Endothelial cell of umbilical vein (primary cell): ENCODE measurements around the gene RUVBL1. TPM values are rescaled to one million over a fixed set of nuclear protein-coding genes. Genes with fewer than 3 reads are reported as not detected.

ENCODE experiments used
- BruUV-seq: library from RNA; stranded (reverse); fragments of 400-500 nt; replicated peaks from 2 replicates; lab custom pipeline; 2021; lab: Mats Ljungman, UMichigan
- CTCF ChIA-PET: fragments of 300-600, 350-600 bp; sonication (Branson Sonifier 250); formaldehyde crosslinking; loops from one replicate; lab custom pipeline; 2021; ENCODE audit warnings: antibody characterized with exemption, inconsistent platforms; lab: Charles Lee
- POLR2A ChIA-PET: fragments of 300-600, 350-600 bp; sonication (Branson Sonifier 250); formaldehyde crosslinking; loops from one replicate; lab custom pipeline; 2021; ENCODE audit warnings: antibody characterized with exemption, inconsistent platforms; lab: Charles Lee
- DNase-seq: peaks from one replicate; pipeline ENCODE4 v3.0.0-alpha.2; 2011; ENCODE audit warnings: low read depth, low spot score
- FAIRE-seq: peaks from 2 replicates; lab custom pipeline; 2011; peaks lifted over from hg19 to GRCh38; lab: Jason Lieb, UNC
- H2AFZ ChIP-seq: 2 replicates; pipeline ENCODE4 v1.6.0; 2012; ENCODE audit warnings: low read depth, low read length, control low read depth, inconsistent platforms
- H3K27ac ChIP-seq: 2 replicates; pipeline ENCODE4 v1.5.1; 2011; ENCODE audit warnings: low read depth, mild to moderate bottlenecking, control low read depth, low read length, moderate library complexity; ENCODE audit not compliant: insufficient read depth
- H3K27me3 ChIP-seq, 2 experiments: 2 replicates each; pipeline versions ENCODE4 v1.6.0 to v1.6.1; 2011; ENCODE audit warnings: low read length in 2 of 2, mixed read lengths in 1 of 2; ENCODE audit not compliant: control insufficient read depth in 2 of 2, insufficient read depth in 2 of 2
- H3K36me3 ChIP-seq, 2 experiments: 2 replicates in 1 of 2; 3 replicates in 1 of 2; pipeline ENCODE4 v1.5.1; 2011; ENCODE audit warnings: low read length in 2 of 2, mild to moderate bottlenecking in 1 of 2, moderate library complexity in 1 of 2; ENCODE audit not compliant: control insufficient read depth in 2 of 2, insufficient read depth in 2 of 2; ENCODE audit errors: extremely low read depth in 1 of 2
- H3K4me1 ChIP-seq: 3 replicates; pipeline ENCODE4 v1.5.1; 2011; ENCODE audit warnings: mild to moderate bottlenecking, low read length; ENCODE audit not compliant: control insufficient read depth, insufficient read depth; ENCODE audit errors: extremely low read depth
- H3K4me2 ChIP-seq: 2 replicates; pipeline ENCODE4 v1.6.1; 2011; ENCODE audit warnings: low read length, control low read depth, mixed read lengths; ENCODE audit not compliant: insufficient read depth
- H3K4me3 ChIP-seq, 3 experiments: fragments of 200-600 bp in 1 of 3; sonication (generic), shearing (Covaris generic) in 1 of 3; replicated peaks in 1 of 3; 2 replicates each; pipeline ENCODE4 v1.5.1; 2011 to 2016; ENCODE audit warnings: control low read depth in 3 of 3, low read length in 3 of 3, mild to moderate bottlenecking in 2 of 3, inconsistent platforms in 1 of 3, low read depth in 1 of 3, moderate library complexity in 1 of 3; ENCODE audit not compliant: insufficient read depth in 1 of 3
- H3K79me2 ChIP-seq: 2 replicates; pipeline ENCODE4 v1.6.0; 2012; ENCODE audit warnings: low read length, inconsistent platforms; ENCODE audit not compliant: control insufficient read depth, insufficient read depth
- H3K9ac ChIP-seq: replicated peaks from 2 replicates; pipeline ENCODE3; 2011; ENCODE audit warnings: low read length, control low read depth; ENCODE audit not compliant: insufficient read depth; ENCODE audit errors: extremely low read depth
- H3K9me1 ChIP-seq: replicated peaks from 3 replicates; pipeline ENCODE4 v1.6.0; 2011; ENCODE audit warnings: mild to moderate bottlenecking, low read length; ENCODE audit not compliant: control insufficient read depth, insufficient read depth; ENCODE audit errors: extremely low read depth
- H3K9me3 ChIP-seq: replicated peaks from 2 replicates; pipeline ENCODE4 v1.5.1; 2012; ENCODE audit warnings: low read length, inconsistent platforms; ENCODE audit not compliant: control insufficient read depth, insufficient read depth
- H4K20me1 ChIP-seq: replicated peaks from 2 replicates; pipeline ENCODE3; 2011; ENCODE audit warnings: mild to moderate bottlenecking, low read length; ENCODE audit not compliant: control insufficient read depth, insufficient read depth; ENCODE audit errors: extremely low read depth
- CTCF ChIP-seq, 2 donors: IDR thresholded peaks; 1 replicate in 1 of 2; 2 replicates in 1 of 2; pipeline ENCODE4 v1.5.1; 2011; ENCODE audit warnings: low read length in 2 of 2, mild to moderate bottlenecking in 2 of 2, moderate library complexity in 2 of 2, control low read depth in 1 of 2, inconsistent platforms in 1 of 2, low read depth in 1 of 2; ENCODE audit not compliant: insufficient read depth in 1 of 2; ENCODE audit errors: extremely low read depth in 1 of 2
- EZH2 ChIP-seq: IDR thresholded peaks from 2 replicates; pipeline ENCODE4 v1.6.1; 2012; ENCODE audit warnings: borderline replicate concordance, low read depth, mild to moderate bottlenecking, moderate library complexity, low read length, inconsistent platforms; ENCODE audit not compliant: severe bottlenecking
- FOS ChIP-seq: IDR thresholded peaks from 2 replicates; pipeline ENCODE4 v1.6.1; 2011; ENCODE audit warnings: mild to moderate bottlenecking, low read length, moderate library complexity, borderline replicate concordance; ENCODE audit not compliant: insufficient read depth
- GATA2 ChIP-seq: IDR thresholded peaks from 2 replicates; pipeline ENCODE4 v1.7.0; 2011; ENCODE audit warnings: low read depth, mild to moderate bottlenecking, moderate library complexity, mixed read lengths, low read length; ENCODE audit not compliant: insufficient read length, insufficient read depth
- JUN ChIP-seq: IDR thresholded peaks from 2 replicates; pipeline ENCODE4 v1.6.1; 2011; ENCODE audit warnings: borderline replicate concordance, low read depth; ENCODE audit not compliant: insufficient read length, insufficient read depth
- MYC ChIP-seq: IDR thresholded peaks from one replicate; pipeline ENCODE4 v1.6.1; 2011; ENCODE audit warnings: mild to moderate bottlenecking, low read depth, low read length
- POLR2A ChIP-seq: IDR thresholded peaks from 2 replicates; pipeline ENCODE4 v1.6.1; 2012; ENCODE audit warnings: low read depth, mild to moderate bottlenecking, control low read depth, low read length
- POLR2AphosphoS5 ChIP-seq: IDR thresholded peaks from 2 replicates; pipeline ENCODE4 v1.6.1; 2012; ENCODE audit warnings: low read depth, mild to moderate bottlenecking, control low read depth, low read length, moderate library complexity; ENCODE audit not compliant: insufficient read depth
- dilution Hi-C: fragments of 300-500 bp; cut with MboI; formaldehyde crosslinking; loops from one replicate; pipeline ENCODE4 v1.15.0; 2019; ENCODE audit warnings: low sequenced_read_pairs; ENCODE audit not compliant: extremely low pct_ligation_motif_present
- intact Hi-C: fragments of 100-400 bp; cut with micrococcal nuclease; formaldehyde crosslinking; loops from one replicate; pipeline ENCODE4 v1.10.0; 2022
- polyA plus RNA-seq, 4 experiments: library from polyadenylated mRNA; depleted of rRNA in 3 of 4; stranded (reverse) in 3 of 4; unstranded in 1 of 4; fragments of >200 nt; gene quantifications; 2 replicates each; pipeline versions ENCODE4 v1.2.1 to v1.2.3, GENCODE V29; 2011 to 2012; ENCODE audit warnings: missing spikeins in 1 of 4
- total RNA-seq: library from RNA; stranded (reverse); gene quantifications from 2 replicates; pipeline ENCODE4 v1.2.3, GENCODE V29; 2021
- TF ChIP-seq, protein P1 (sequence below): IDR thresholded peaks from 2 replicates; pipeline ENCODE4 v1.6.1; 2011; ENCODE audit not compliant: insufficient read depth, insufficient read length

Gene RUVBL1
- total and polyA plus RNA-seq, 2 donors (not counting 3 experiments of a cell fraction or from before 2014, with no cell fraction given): 52.5 to 58.5 TPM

DNA sequence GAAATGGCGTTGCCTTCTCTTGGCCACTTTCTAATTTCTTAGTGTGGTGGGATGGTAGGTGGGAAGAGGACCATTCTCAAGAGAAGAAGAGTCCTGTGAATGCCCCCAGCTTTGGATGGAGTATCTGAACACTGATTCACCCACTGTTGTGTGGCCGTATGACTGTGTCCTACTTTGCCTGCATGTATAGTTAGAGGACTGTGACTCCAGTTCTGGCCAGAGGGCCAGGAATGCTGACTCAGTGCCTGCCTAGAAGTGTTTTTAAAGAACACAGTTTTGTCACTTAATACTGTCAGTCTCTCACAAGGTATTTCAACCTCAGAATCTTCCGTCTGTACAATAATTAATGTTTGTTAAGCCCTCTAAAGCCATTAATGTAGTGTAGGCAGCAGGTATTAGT is 69.2 kb downstream of the RUVBL1 start:
- Histone ChIP-seq H3K27ac (peak overlapping the region; percentile 0), H3K9me3 (no peaks in the 10 kb centered on the region), H3K79me2 (peaks cover 54% of the 10 kb centered on the region), H3K4me2 (peak overlapping the region; percentile 100), H4K20me1 (peaks cover 9% of the 10 kb centered on the region), H3K4me3 (peak overlapping the region; percentile 7 to 99 (median 19)), H3K36me3 (peaks cover 17 to 23% of the 10 kb centered on the region in 2 experiments), H3K9ac (peak overlapping the region; percentile 96), H3K9me1 (no peaks in the 10 kb centered on the region), H3K27me3 (no peaks in the 10 kb centered on the region), H2AFZ (no peak overlapping the region), H3K4me1 (peaks cover 39% of the 10 kb centered on the region)
- intact Hi-C loops: loop anchor here (2.0 to 5.0 kb wide), 3 partner anchors 18 to 477 kb away; partner anchors contain the start of gene TPRA1
- peak; percentile 47 for DNase-seq
- POLR2A ChIA-PET: no interaction called here
- no peak for FAIRE-seq
- CTCF ChIA-PET: interaction anchor here (0.9 to 1.3 kb wide), 3 partner anchors 19 to 479 kb away, joined by 3 to 5 read pairs (median 4); no protein-coding TSS in a partner anchor
- BruUV-seq: no TSS peak
- no peak for TF ChIP-seq POLR2A
- TF ChIP-seq GATA2: no peak
- no peak for TF ChIP-seq MYC
- TF ChIP-seq FOS: no peak
- TF ChIP-seq, protein P1, sequence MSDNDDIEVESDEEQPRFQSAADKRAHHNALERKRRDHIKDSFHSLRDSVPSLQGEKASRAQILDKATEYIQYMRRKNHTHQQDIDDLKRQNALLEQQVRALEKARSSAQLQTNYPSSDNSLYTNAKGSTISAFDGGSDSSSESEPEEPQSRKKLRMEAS: no peak
- dilution Hi-C loops: no loop called here

DNA sequence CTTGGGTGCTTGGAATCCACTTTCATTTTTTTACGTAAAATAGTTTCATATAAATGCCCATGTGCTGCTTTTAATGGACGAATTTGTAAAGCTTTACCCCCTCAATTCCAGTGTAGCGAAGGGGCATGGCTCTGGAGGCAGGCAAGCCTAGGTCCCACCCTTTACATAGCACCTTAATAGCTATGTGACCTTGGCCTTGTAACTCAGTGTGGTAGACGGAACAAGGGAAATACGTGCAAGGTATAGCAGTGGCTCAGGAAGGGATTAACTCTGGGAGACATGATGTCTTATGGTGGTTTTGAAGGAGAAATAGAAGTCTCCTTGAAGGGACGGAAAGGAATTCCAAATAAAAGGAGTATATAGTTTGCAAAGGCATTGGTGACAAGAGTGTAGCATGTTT is 70.0 kb downstream of the RUVBL1 start:
- Histone ChIP-seq H3K4me1 (peaks cover 39% of the 10 kb centered on the region), H3K4me2 (peak overlapping the region; percentile 100), H3K36me3 (peaks cover 15 to 23% of the 10 kb centered on the region in 2 experiments), H3K9me1 (no peaks in the 10 kb centered on the region), H4K20me1 (peaks cover 9% of the 10 kb centered on the region), H3K27ac (peak overlapping the region; percentile 92), H3K9ac (peak overlapping the region; percentile 96), H3K9me3 (no peaks in the 10 kb centered on the region), H3K27me3 (peaks cover 1 to 4% of the 10 kb centered on the region in 2 experiments), H3K4me3 (peak overlapping the region; percentile 90 to 99 (median 99)), H3K79me2 (peaks cover 53% of the 10 kb centered on the region), H2AFZ (no peak overlapping the region)
- intact Hi-C loops: loop anchor here (2.0 to 5.0 kb wide), 5 partner anchors 19 to 476 kb away; partner anchors contain the start of gene TPRA1
- POLR2A ChIA-PET: interaction anchor here (1.0 kb wide), 1 partner anchor 11 kb away, joined by 3 read pairs; no protein-coding TSS in a partner anchor
- DNase-seq (peak; percentile 9), FAIRE-seq (no peak)
- no TSS peak for BruUV-seq
- CTCF ChIA-PET: interaction anchor here (0.9 to 2.3 kb wide), 3 partner anchors 20 to 478 kb away, joined by 3 to 11 read pairs (median 5); no protein-coding TSS in a partner anchor
- TF ChIP-seq GATA2 (no peak), FOS (no peak), EZH2 (no peak), MYC (no peak), POLR2A (no peak), CTCF (IDR thresholded peaks at IDR 0.05; ENCODE audit: extremely low read depth in 1 of 2, insufficient read depth in 1 of 2, low read depth in 1 of 2, low read length in 2 of 2) (no peak), POLR2AphosphoS5 (no peak), JUN (no peak)
- TF ChIP-seq, protein P1: no peak
- dilution Hi-C loops: no loop called here
